ENCODE data around the gene ANKRD13A.

- TF ChIP-seq POLR2A (IDR thresholded peaks at IDR 0.05; ENCODE audit: borderline replicate concordance, extremely low read depth, insufficient read depth, insufficient read length) (no peak), CTCF (IDR thresholded peaks at IDR 0.05 in 2 of 3, conservative IDR thresholded peaks at IDR 0.05 in 1 of 3; ENCODE audit: borderline replicate concordance in 1 of 3, insufficient read depth in 1 of 3, low read depth in 2 of 3, low read length in 2 of 3) (no peak), EZH2phosphoT487 (IDR thresholded peaks at IDR 0.05; ENCODE audit: borderline replicate concordance) (no peak), ZFX (IDR thresholded peaks at IDR 0.05) (no peak), ZNF274 (IDR thresholded peaks at IDR 0.05; ENCODE audit: low read depth, low read length) (no peak), TCF7L2 (IDR thresholded peaks at IDR 0.05; ENCODE audit: borderline replicate concordance, extremely low read depth, insufficient read depth, insufficient read length) (no peak)
Observed at GRCh38 chr12:110080410-110080809, 81.2 kb downstream of the ANKRD13A start.
